NCI-H82 treated with DMSO at 0.1 percent for 48 hours (cell line): ENCODE data around the gene REXO4.
A peak's percentile ranks its signal among the peaks of the same experiment; 100 is the strongest.

Experiments
- DNase-seq: peaks from one replicate; lab custom pipeline; 2025; ENCODE audit not compliant: unreplicated experiment; lab: John Stamatoyannopoulos, UW

The REXO4 gene

DNA sequence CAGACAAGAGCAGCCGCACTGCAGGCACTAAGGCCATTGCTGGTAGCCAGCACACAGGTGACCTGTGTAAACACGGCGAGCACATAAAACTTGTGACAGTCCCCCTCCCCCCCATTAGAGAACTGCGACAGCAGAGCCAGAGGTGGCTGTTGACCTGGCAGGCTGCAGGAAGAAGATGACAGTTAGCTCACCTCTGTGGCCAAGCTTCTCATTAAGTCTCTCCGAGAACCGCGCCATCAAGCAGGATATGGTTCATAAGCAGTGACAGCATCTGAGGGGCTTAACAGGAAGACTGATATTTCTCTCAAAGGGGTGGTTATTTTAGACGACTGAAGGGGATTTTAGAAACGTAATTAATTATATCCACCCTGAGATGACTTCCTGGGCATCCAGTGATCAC is 47.1 kb downstream of the REXO4 start:
- no peak for DNase-seq

DNA sequence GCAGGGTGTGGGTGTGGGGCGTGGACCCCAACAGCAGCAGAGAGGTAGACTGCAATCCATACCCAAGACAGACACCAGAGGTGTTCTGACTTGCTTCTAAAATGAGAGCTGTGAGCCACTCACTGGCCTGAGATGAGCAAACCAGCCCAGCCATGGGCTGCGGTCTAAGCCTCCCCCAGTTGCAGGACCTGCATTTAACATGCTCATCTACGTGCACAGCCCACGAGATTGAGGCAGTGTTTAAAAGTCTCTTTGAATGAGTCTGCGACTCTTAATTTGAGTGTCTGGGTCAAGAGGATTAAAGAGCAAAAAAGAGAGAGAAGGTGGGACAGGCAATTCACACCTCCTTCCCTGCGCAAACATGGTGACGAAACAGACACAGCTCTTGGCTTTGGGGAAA is 47.9 kb downstream of the REXO4 start:
- no peak for DNase-seq

DNA sequence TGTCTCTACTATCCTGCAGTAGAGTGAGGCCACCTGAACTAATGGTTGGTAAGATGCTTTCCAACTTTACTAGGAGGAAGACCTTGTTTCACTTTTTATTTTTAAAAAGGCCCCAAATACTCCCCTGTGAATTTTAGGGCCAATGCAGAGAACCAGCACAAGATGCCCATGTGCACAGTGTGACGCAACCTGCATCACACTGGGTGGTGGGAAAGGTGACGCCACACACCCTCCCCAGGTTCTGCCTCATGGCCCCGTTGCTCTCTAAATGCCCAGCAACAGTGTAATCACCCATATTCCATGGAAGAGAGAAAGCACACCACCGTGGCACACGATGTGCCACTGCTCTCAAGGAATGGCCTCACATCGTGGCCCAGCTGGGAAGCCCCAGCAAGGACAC is 48.4 kb downstream of the REXO4 start:
- no peak for DNase-seq

DNA sequence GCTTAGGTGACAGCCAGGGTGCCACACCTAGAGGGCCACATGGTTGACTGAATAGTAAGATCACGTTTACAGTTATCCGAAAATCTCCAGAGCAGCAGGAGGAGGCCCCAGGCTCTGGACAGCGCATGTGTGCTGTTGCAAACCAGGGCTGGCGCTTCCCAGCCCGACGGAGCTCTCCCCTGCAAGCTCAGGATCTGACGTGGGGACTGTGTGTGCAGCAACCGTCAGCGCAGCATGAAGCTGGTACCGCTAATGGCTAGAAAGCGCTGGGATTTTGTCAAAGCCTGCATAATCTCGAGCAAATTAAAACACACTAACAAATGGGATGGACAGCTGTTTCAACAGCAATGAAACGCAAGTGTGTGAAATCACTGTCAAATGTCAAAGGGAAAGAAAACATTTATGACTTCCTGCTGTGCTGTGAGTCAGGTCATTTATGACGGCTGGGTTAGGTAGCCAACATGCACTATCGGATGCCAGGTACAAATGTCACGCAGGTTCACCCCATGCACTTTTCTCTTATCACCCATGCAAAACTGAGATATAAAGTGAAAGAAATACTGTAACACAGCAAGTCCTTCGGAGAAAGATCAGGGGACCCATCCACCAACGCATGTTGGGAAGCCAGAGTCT is 49.4 kb downstream of the REXO4 start:
- DNase-seq, result no peak

DNA sequence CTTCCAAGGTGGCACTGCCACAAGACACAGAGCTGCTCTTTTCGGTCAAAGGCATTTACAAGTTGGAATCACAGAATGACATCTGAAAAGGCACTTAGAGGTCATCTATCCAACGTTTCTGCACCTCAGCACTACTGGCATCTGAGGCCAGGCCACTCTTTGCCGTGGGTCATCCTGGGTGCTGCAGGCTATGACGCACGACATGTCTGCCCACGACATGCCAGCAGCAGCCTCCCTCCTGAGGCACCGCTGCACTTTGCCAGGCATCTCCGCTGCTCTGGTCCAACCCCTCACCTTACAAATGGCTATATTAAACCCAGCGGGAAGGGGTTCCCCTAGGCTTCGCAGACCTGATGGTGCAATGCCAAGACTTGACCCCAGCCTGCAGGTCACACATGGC is 50.0 kb downstream of the REXO4 start:
- no peak for DNase-seq

DNA sequence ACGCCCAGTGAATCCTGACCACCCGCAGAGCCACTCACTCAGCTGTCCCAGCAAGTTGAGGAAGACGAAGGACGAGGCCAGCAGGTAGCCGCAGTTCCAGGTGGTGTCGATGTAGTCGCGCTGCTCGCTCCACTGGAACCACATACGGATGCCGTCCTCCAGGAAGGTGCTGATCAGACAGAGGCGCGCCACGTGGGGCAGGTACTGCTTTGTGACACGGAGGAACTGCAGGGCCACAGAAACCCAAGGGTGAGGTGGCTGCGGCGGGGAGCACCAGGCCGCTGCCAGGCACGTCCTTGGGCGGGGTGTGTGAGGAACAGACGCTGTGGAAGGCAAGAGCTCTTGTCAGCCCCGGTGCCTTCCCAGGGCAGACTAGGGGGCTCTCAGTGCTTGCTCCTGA is 50.6 kb downstream of the REXO4 start:
- no peak for DNase-seq

DNA sequence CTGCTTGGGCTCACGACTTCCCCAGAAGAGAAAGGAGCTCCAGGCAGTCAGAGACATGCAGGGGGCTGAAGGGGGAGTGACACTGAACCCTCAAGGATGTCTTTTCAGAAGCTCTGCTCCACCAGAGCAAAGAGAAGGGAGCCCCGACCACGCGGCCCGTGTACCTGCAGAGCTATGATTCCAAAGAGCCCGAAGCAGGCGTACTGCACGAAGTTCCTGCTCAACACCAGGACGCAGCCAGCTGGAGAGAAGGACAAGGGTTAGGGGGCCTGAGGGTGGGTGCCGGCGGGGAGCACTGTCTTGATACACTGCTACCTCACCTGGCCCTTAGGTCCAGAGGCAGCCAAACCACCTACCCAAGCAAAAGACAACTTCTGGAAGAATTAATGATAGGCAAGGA is 51.4 kb downstream of the REXO4 start:
- no peak for DNase-seq

DNA sequence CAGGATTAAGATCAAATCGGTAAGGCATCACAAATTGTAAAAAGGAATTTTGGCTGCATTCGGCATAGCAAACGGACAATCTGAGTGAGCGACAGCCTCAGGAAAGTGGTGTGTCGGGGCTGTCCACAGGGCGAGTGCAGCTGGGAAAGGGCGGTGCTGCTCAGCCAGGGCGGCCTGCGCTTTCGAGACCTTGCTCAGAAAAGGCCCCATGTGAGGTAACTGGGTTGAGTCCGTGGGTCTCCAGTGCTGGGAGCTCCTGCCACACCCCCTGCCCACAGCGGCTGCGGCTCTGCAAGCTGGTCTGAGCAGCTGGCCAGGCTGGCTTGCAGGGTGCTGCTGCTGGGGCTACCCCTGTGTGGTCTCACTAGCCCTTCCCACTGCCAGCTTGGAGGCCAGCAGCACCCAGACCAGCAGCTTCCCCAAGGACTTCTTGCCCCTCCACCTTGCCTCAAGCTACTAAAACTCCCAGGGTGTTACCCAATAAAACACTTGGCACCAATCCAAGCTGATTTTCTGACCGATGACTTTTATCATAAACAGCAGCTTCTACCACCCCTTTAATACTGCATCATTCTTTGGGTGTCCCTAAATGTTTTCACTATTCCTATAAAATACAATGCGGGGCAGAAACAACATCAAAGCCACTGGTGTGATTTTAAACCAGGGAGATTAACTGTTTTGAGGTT is 55.3 kb downstream of the REXO4 start:
- DNase-seq, result no peak

DNA sequence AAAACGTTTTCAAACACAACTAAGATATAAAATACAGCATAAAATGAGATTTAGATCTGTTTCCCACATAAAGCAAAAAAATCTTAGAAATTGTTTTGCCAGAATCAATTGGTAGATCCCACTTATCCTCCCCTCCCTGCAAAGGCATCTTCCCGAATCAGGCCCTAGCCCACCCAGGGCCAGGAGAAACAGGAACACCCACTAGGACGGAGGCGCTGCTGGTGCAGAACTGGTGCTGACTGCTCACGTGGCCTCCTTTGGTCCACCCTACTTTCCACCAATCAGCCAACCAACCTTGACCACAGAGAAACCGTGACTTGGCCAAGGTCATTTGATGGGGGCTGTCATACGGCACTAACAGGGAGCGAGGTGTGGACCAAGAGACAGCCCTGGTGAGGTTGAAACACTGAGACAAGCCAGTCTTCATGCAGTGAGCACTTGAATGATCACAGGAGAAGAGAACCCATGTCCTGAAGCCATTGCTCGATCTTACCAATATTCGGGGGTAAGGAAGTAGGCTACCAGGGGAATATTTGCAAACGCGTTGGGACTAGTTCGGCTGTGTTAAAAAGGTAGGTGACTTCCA is 56.2 kb downstream of the REXO4 start:
- DNase-seq, result no peak

DNA sequence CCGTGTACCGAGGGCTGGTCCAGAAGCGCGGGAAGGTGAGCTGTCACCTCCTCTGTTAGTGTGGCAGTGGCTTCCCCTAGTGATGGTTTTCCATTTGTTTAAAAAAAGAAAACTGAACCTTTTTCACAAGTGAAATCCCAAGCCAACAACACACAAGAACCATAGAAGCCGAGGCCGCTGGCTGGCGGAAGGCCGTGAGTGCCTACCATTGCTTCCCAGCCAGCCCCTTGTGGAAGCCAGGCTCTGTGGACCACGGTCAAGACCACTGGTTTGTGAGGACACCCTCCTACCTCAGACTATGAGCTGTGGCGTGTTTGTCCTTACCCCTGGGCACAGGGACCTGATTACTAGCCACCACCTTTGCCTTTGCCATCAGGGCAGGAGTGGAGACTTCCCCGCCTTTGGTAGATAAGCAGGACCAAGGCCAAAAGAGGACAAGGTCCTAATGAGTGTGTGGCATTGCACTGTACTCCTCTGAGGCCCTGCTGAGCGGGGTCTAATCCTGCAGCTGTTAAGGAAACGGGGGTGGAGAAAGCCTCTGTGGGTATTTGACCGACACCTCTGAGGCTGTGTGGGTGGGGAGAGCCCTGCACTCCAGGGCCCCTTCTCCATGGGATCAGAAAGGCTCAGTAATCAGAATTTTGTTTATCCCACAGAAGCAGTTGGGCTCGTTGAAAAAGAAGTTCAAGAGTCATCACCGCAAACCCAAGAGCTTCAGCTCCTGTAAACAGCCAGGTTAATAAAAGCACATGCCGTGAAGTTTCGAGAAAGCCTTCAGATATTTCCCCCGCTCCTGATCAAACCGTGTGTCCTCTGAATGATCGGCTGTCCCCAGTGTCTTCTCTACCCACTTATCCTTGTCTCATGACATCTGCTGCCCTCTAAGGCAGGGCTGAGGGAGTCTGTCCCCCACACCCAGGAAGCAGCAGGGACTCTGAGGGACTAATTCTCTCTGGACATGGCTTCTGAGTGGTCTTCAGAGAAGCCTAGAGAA is 57.1 kb downstream of the REXO4 start:
- DNase-seq, result no peak

DNA sequence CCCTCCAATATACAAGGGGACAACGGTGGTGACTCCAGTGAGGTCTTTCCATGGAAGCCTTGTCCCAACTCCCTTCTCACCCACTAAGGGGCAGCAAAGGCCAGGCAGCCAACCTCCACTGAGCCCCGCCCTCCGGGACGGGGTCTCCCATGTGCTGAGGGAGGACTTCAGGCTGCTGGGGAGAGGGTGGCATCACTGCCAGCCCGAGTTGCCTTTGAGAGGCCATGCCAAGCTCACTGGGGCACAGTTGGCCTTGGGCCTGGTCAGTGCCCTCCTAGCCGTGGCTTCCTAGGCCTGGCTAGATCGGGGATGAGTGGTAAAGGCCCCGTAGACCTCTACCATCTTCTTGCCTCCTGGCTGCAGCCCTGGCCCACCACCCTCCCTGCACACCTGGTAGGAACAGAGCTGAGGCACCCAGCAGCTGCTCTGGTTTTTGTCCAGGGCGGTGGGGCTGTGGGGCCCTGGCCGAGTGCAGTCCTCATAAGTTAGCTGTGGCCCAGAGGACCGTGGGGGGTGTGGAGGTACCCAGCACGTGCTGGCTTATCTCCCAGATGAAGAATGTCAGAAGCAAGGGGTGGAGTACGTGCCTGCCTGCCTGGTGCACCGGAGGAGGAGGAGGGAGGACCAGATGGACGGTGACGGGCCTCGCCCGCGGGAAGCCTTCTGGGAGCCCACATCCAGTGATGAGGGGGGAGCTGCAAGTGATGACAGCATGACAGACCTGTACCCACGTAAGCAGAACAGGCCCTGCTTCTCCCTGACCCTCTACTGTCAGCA is 58.2 kb downstream of the REXO4 start:
- DNase-seq, result no peak

DNA sequence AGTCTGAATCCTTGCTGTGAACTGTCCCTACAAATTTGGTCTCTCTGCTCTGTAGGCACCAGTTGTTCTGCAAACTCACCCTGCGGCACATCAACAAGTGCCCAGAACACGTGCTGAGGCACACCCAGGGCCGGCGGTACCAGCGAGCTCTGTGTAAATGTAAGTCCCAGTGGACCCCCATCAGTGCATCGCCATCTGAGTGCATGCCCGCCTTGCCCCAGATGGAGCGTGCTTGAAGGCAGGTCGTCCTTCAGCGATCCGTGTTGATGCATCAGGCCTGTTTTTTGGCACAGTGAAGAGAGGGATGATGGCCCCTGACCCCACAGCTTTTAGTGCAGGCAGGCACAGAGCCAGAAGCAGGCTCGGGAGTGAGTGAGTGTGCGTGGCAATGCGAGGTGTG is 60.2 kb downstream of the REXO4 start:
- DNase-seq, result no peak

DNA sequence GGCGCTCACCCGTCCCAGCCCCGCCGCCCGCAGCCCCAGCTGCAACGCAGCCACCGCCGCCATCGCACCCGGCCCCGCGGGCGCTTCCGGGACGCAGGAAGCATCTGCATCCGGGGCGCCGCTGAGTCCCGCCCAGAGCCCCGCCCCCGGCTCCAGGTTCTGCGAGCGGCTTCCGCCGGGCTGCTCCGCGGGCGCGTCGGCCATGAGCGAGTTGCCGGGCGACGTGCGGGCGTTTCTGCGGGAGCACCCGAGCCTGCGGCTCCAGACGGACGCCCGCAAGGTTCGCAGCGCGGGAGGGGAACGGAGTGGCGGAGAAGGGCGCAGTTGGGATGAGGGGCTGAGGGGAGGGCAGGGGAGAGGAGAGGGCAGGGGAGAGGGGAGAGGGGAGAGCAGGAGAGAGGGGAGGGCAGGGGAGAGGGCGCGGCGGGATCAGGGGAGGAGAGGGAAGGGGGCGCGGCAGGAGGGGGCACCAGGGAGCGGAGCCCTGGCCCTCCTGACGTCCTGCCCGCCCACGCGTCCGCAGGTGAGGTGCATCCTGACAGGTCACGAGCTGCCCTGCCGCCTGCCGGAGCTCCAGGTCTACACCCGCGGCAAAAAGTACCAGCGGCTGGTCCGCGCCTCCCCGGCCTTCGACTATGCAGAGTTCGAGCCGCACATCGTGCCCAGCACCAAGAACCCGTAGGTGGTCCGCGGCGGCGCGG is 61.3 kb downstream of the REXO4 start, which contains the start of the genes SURF1 and SURF2:
SURF1 (minus strand) TSS at position 97 of the 701 bp plus-strand sequence; CDS start at position 63, 34 bp downstream.
SURF2 (plus strand) TSS at position 160 of the 701 bp plus-strand sequence; CDS start at position 203, 43 bp downstream.
- DNase-seq, result peak; percentile 29
